K562 (cell line): ENCODE data around the gene TMCC2. TPM values are rescaled to one million over a fixed set of nuclear protein-coding genes. Genes with fewer than 3 reads are reported as not detected.

Experiments
- CBFB ChIP-seq: sonication (generic); formaldehyde crosslinking; IDR thresholded peaks from 2 replicates; pipeline ENCODE4 v1.4.0; 2020; ENCODE audit warnings: mild to moderate bottlenecking, missing genetic modification reagents
- CBX2 ChIP-seq: fragments of 200-600 bp; sonication (generic); IDR thresholded peaks from one replicate; pipeline ENCODE4 v1.6.1; 2012; ENCODE audit warnings: mild to moderate bottlenecking, low read length, inconsistent platforms; ENCODE audit not compliant: insufficient read depth, poor library complexity, severe bottlenecking
- HSF4 ChIP-seq: fragments of 250-450 bp; sonication (Bioruptor Pico); IDR thresholded peaks from 2 replicates; pipeline ENCODE4 v2.1.2; 2022; ENCODE audit warnings: mild to moderate bottlenecking, moderate library complexity, borderline replicate concordance
- KAT2B ChIP-seq: IDR thresholded peaks from one replicate; pipeline ENCODE4 v1.6.1; 2012; ENCODE audit warnings: low read depth, mild to moderate bottlenecking, control low read depth, inconsistent platforms, low read length, moderate library complexity
- MLX ChIP-seq, 2 experiments: fragments of 450-650 bp in 1 of 2; sonication (generic) in 1 of 2; formaldehyde crosslinking; conservative IDR thresholded peaks; 2 replicates each; pipeline versions ENCODE4 v1.4.0 to v1.8.1; 2020 to 2022; ENCODE audit warnings: mild to moderate bottlenecking in 1 of 2, missing genetic modification reagents in 1 of 2
- NFE2 ChIP-seq: IDR thresholded peaks from 2 replicates; pipeline ENCODE4 v1.6.1; 2014; ENCODE audit warnings: antibody characterized with exemption, low read depth
- NONO ChIP-seq, 2 experiments: fragments of 200-400 bp in 1 of 2; fragments of 450-650 bp in 1 of 2; formaldehyde crosslinking in 1 of 2; IDR thresholded peaks; 2 replicates each; pipeline ENCODE4 v1.6.1; 2017; ENCODE audit warnings: low read depth in 2 of 2, mild to moderate bottlenecking in 2 of 2, moderate library complexity in 2 of 2, low read length in 1 of 2
- SMARCC2 ChIP-seq: fragments of 450-650 bp; IDR thresholded peaks from 2 replicates; pipeline ENCODE4 v1.6.1; 2017; ENCODE audit warnings: antibody characterized with exemption, moderate library complexity, mild to moderate bottlenecking, low read depth
- SP1 ChIP-seq: sonication (generic); formaldehyde crosslinking; IDR thresholded peaks from 2 replicates; pipeline ENCODE4 v1.8.1; 2022; ENCODE audit warnings: mild to moderate bottlenecking, missing genetic modification reagents
- STAT6 ChIP-seq: sonication (generic); formaldehyde crosslinking; IDR thresholded peaks from 2 replicates; pipeline ENCODE4 v1.8.1; 2023; ENCODE audit warnings: mild to moderate bottlenecking, missing genetic modification reagents
- TSC22D4 ChIP-seq: fragments of 450-650 bp; IDR thresholded peaks from 2 replicates; pipeline ENCODE4 v1.6.1; 2016; ENCODE audit warnings: missing genetic modification characterization, missing biosample characterization, control low read depth
- ZNF592 ChIP-seq: fragments of 450-650 bp; IDR thresholded peaks from 2 replicates; pipeline ENCODE4 v1.6.1; 2017; ENCODE audit warnings: antibody characterized with exemption, mild to moderate bottlenecking
- ZZZ3 ChIP-seq: fragments of 450-650 bp; IDR thresholded peaks from 2 replicates; pipeline ENCODE4 v1.6.1; 2016; ENCODE audit warnings: antibody characterized with exemption, mild to moderate bottlenecking, moderate library complexity
- polyA plus RNA-seq, 8 experiments: library from polyadenylated mRNA; depleted of rRNA in 4 of 8; stranded (reverse) in 5 of 8; unstranded in 3 of 8; fragments of >200 nt; fragmentation: Nextera tagmentation in 2 of 8; fragmentation: Illumina TruSeq in 1 of 8; extraction: Ambion mirVana in 2 of 8; extraction: Trizol in 1 of 8; gene quantifications; 2 replicates each; pipeline versions ENCODE4 v1.2.1 to v1.2.3, GENCODE V29; 2011 to 2014; ENCODE audit warnings: inconsistent platforms in 1 of 8, missing spikeins in 1 of 8
- total RNA-seq, 7 experiments: library from RNA; depleted of rRNA in 6 of 7; stranded (reverse); fragments of >200 nt in 6 of 7; fragmentation: Illumina TruSeq in 2 of 7; extraction: Trizol in 2 of 7; gene quantifications; 2 replicates each; pipeline versions ENCODE4 v1.2.1 to v1.2.3, GENCODE V29; 2011 to 2021; ENCODE audit warnings: low replicate concordance in 1 of 7
- TF ChIP-seq, protein P1 (sequence below): fragments of 450-650 bp; formaldehyde crosslinking; IDR thresholded peaks from 2 replicates; pipeline ENCODE4 v1.4.0; 2022; ENCODE audit warnings: missing genetic modification characterization

Gene TMCC2
- total and polyA plus RNA-seq, 9 of the 15 experiments (the other 6 are each of a cell fraction or from before 2014, with no cell fraction given), result 0.06 to 1.8 (median 0.98) TPM

DNA sequence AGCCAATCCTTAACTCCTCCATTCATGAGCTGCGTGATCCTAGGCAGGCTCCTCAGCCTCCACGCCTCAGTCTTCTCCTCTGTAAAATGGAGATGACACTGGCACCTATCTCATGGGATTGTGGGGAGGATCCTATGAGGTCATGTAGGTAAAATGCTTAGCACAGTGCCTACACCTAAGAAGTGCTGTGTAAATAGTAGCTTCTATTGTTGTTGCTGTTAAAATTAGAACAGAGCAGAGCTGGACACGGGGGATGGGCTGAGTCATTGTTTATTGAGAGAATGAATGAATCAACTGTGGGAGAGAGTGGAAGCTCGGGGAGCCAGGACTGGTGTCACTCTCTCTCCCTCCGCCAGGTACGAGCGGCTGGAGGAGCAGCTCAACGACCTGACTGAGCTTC, 43.0 kb downstream of the TMCC2 start (continued):
- no peak for TF ChIP-seq HSF4 (CRISPR knock-in tag)
- peak; percentile 30; the same call in 1 of the 2 replicates for TF ChIP-seq NFE2
- TF ChIP-seq ZNF592, result no peak
- TF ChIP-seq KAT2B, result no peak
- no peak for TF ChIP-seq NONO (IDR thresholded peaks at IDR 0.05; ENCODE audit: low read depth in 2 of 2, low read length in 1 of 2)
- TF ChIP-seq STAT6 (CRISPR knock-in tag), result no peak
- no peak for TF ChIP-seq SP1 (CRISPR knock-in tag)
- TF ChIP-seq ZZZ3, result no peak
- TF ChIP-seq MLX (CRISPR knock-in tag; conservative IDR thresholded peaks at IDR 0.05), result no peak
- TF ChIP-seq, protein P1, sequence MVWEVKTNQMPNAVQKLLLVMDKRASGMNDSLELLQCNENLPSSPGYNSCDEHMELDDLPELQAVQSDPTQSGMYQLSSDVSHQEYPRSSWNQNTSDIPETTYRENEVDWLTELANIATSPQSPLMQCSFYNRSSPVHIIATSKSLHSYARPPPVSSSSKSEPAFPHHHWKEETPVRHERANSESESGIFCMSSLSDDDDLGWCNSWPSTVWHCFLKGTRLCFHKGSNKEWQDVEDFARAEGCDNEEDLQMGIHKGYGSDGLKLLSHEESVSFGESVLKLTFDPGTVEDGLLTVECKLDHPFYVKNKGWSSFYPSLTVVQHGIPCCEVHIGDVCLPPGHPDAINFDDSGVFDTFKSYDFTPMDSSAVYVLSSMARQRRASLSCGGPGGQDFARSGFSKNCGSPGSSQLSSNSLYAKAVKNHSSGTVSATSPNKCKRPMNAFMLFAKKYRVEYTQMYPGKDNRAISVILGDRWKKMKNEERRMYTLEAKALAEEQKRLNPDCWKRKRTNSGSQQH (CRISPR knock-in tag), result no peak
- TF ChIP-seq TSC22D4 (tag), result no peak
- no peak for TF ChIP-seq CBFB (CRISPR knock-in tag)
- TF ChIP-seq SMARCC2, result no peak
- TF ChIP-seq CBX2, result no peak
- TF ChIP-seq, all 486 proteins: peak for 12
